HL-60 (cell line): ENCODE data around the gene PIK3C2B.

Experiments
- POLR2AphosphoS5 ChIP-seq: IDR thresholded peaks from 2 replicates; pipeline ENCODE4 v1.6.1; 2012; ENCODE audit warnings: low read depth
- SPI1 ChIP-seq: IDR thresholded peaks from 2 replicates; pipeline ENCODE4 v1.6.1; 2012; ENCODE audit warnings: low read depth, mild to moderate bottlenecking, borderline replicate concordance
- TF ChIP-seq, protein P1 (sequence below): IDR thresholded peaks from one replicate; pipeline ENCODE4 v1.5.1; 2011; ENCODE audit warnings: low read length, control low read depth, inconsistent platforms; ENCODE audit not compliant: insufficient read depth

DNA sequence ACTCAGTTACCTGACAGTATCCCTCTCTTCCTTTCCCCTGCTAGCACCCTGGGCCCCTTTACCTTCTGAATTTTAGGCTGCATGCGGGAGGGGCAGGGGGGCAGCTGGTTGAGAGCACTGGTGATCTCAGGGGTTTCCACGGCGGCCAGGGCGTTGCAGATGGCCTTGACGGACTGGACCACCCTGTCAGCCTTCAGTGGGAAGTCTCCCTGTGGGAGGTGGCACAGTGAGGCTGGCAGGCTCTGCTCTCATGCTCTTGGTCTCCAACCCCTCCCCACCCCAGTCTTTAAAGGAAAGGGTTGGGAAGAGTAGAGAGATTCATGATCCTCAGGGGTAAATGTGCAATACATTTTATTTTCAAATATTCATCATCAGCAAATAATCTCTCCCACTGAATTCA is 36.9 kb downstream of the PIK3C2B start:
- TF ChIP-seq POLR2AphosphoS5 (no peak), SPI1 (no peak)
- TF ChIP-seq, protein P1, sequence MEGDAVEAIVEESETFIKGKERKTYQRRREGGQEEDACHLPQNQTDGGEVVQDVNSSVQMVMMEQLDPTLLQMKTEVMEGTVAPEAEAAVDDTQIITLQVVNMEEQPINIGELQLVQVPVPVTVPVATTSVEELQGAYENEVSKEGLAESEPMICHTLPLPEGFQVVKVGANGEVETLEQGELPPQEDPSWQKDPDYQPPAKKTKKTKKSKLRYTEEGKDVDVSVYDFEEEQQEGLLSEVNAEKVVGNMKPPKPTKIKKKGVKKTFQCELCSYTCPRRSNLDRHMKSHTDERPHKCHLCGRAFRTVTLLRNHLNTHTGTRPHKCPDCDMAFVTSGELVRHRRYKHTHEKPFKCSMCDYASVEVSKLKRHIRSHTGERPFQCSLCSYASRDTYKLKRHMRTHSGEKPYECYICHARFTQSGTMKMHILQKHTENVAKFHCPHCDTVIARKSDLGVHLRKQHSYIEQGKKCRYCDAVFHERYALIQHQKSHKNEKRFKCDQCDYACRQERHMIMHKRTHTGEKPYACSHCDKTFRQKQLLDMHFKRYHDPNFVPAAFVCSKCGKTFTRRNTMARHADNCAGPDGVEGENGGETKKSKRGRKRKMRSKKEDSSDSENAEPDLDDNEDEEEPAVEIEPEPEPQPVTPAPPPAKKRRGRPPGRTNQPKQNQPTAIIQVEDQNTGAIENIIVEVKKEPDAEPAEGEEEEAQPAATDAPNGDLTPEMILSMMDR = no peak
